ENCODE measurements around the gene WBP2NL.
"Not testable (repeated sequence)": the region's sequence is repeated elsewhere in the genome, so short reads cannot be mapped to it uniquely, and the experiment has no call there.

DNA sequence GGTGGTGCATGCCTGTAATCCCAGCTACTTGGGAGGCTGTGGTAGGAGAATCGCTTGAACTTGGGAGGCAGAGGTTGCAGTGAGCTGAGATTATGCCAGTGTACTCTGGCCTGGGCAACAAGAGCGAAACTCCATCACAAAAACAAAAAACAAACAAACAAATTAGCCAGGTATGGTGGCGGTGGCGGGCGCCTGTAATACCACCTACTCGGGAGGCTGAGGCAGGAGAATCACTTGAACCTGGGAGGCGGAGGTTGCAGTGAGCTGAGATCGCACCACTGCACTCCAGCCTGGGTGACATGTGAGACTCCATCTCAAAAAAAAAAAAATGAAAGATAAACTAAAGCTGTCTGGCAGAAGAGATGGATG is 49.7 kb upstream of the WBP2NL start:
- TF ChIP-seq, protein P1, sequence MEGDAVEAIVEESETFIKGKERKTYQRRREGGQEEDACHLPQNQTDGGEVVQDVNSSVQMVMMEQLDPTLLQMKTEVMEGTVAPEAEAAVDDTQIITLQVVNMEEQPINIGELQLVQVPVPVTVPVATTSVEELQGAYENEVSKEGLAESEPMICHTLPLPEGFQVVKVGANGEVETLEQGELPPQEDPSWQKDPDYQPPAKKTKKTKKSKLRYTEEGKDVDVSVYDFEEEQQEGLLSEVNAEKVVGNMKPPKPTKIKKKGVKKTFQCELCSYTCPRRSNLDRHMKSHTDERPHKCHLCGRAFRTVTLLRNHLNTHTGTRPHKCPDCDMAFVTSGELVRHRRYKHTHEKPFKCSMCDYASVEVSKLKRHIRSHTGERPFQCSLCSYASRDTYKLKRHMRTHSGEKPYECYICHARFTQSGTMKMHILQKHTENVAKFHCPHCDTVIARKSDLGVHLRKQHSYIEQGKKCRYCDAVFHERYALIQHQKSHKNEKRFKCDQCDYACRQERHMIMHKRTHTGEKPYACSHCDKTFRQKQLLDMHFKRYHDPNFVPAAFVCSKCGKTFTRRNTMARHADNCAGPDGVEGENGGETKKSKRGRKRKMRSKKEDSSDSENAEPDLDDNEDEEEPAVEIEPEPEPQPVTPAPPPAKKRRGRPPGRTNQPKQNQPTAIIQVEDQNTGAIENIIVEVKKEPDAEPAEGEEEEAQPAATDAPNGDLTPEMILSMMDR (IDR thresholded peaks at IDR 0.05), result not testable (repeated sequence)
- TF ChIP-seq POLR2A (IDR thresholded peaks at IDR 0.05), result not testable (repeated sequence)
